Measurements from ENCODE around the gene TMEM123. TPM values are rescaled to one million over a fixed set of nuclear protein-coding genes. Genes with fewer than 3 reads are reported as not detected.

TMEM123 gene
- total and polyA plus RNA-seq, 2 donors (not counting 1 experiment from before 2014, with no cell fraction given) = 36.7 to 422 TPM

GRCh38 chr11:102467853-102468580, 15.5 kb upstream of the TMEM123 start:
- CTCF ChIA-PET = no interaction called here
- Mint-ChIP-seq H3K4me1 (peaks cover 63% of the 10 kb centered on the region), H3K27ac (no peak overlapping the region), H3K4me3 (no peak overlapping the region), H3K27me3 (peaks cover 3% of the 10 kb centered on the region), H3K9me3 (ENCODE audit: insufficient read depth) (no peaks in the 10 kb centered on the region)
- H3K27me3 ChIP-seq (replicated peaks in 1 of 4; ENCODE audit: control extremely low read depth in 1 of 4, control insufficient read depth in 3 of 4, insufficient read depth in 4 of 4, low read length in 3 of 4) = no peaks in the 10 kb centered on the region
- H3K79me2 ChIP-seq (ENCODE audit: control insufficient read depth, insufficient read depth, low read length) = no peaks in the 10 kb centered on the region
- H3K36me3 ChIP-seq (replicated peaks in 1 of 2; ENCODE audit: control extremely low read depth in 1 of 2, control insufficient read depth in 1 of 2, extremely low read depth in 1 of 2, insufficient read depth in 2 of 2, low read length in 1 of 2) = no peaks in the 10 kb centered on the region
- H3K27ac ChIP-seq (ENCODE audit: low read length in 2 of 2) = no peak overlapping the region
- WGBS (ENCODE audit: insufficient coverage) = 93% methylated on average over 5 of the region's 6 CpGs
- POLR2A ChIA-PET = interaction anchor here (1.9 kb wide), 1 partner anchor 16 kb away, joined by 4 read pairs; no protein-coding TSS in a partner anchor
- no peaks in the 10 kb centered on the region for H4K20me1 ChIP-seq (ENCODE audit: control insufficient read depth, insufficient read depth, low read length, poor library complexity, severe bottlenecking)
- peaks cover 29 to 42% of the 10 kb centered on the region in 2 donors for H3K4me1 ChIP-seq (ENCODE audit: control insufficient read depth in 2 of 2, insufficient read depth in 2 of 2, low read length in 2 of 2)
- no peak for TF ChIP-seq CTCF (IDR thresholded peaks at IDR 0.05)
- no peak for TF ChIP-seq EZH2 (IDR thresholded peaks at IDR 0.05; ENCODE audit: borderline replicate concordance, insufficient read depth, low read depth, low read length, poor library complexity, severe bottlenecking)
- intact Hi-C loops (cut with micrococcal nuclease) = no loop called here
- no peak overlapping the region for H2AFZ ChIP-seq (ENCODE audit: insufficient read depth, low read depth, low read length, poor library complexity, severe bottlenecking)
- H3K9ac ChIP-seq (ENCODE audit: low read length) = no peak overlapping the region
- peaks cover 0 to 4% (median 0%) of the 10 kb centered on the region in 3 donors for H3K9me3 ChIP-seq (ENCODE audit: control extremely low read depth in 1 of 3, control insufficient read depth in 2 of 3, insufficient read depth in 1 of 3, low read length in 2 of 3)
- DNase-seq (no peak), ATAC-seq (ENCODE audit: low read depth) (no peak)
- no peak overlapping the region for H3K4me3 ChIP-seq (ENCODE audit: control extremely low read depth in 1 of 5, extremely low read depth in 1 of 5, insufficient read depth in 1 of 5, low read depth in 2 of 5, low read length in 4 of 5)
- no peak overlapping the region for H3K4me2 ChIP-seq (replicated peaks; ENCODE audit: low read depth, low read length, poor library complexity, severe bottlenecking)

DNA sequence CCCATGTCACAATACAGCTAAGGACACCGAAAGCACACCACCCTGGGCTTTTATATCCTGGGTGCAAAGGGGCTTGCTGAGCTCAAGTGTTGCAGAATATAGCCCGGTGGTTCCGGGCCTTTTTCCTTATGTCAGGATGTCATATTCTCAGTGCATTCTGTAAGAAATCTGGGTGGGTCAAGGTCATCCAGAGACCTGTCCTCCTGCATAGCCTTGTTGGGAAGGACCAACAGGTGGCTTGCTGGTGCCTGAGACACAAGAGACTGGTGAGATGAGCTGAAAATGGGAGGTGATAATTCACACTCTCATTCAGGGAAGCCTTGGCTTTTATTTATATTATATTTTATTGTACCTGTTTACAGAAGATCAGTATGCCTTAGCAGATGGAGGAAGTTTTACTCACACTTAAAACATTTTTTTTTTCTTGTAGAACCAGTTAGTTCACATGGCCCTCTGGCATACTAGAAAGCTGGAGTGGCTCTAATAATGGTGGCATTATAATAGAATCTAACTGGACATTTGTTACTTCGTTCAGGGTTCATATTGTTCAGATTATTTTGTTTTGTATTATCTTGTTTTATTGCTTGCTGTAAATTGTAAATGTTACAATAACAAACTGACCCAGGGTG, 14.6 kb upstream of the TMEM123 start:
- Mint-ChIP-seq H3K9me3 (ENCODE audit: insufficient read depth) (no peaks in the 10 kb centered on the region), H3K4me3 (no peak overlapping the region), H3K4me1 (peaks cover 58% of the 10 kb centered on the region), H3K27ac (no peak overlapping the region), H3K27me3 (no peaks in the 10 kb centered on the region)
- Histone ChIP-seq H3K36me3 (replicated peaks in 1 of 2; ENCODE audit: control extremely low read depth in 1 of 2, control insufficient read depth in 1 of 2, extremely low read depth in 1 of 2, insufficient read depth in 2 of 2, low read length in 1 of 2) (no peaks in the 10 kb centered on the region), H3K27ac (ENCODE audit: low read length in 2 of 2) (no peak overlapping the region), H3K9ac (ENCODE audit: low read length) (no peak overlapping the region), H3K4me2 (replicated peaks; ENCODE audit: low read depth, low read length, poor library complexity, severe bottlenecking) (no peak overlapping the region), H2AFZ (ENCODE audit: insufficient read depth, low read depth, low read length, poor library complexity, severe bottlenecking) (no peak overlapping the region), H3K4me1 (ENCODE audit: control insufficient read depth in 2 of 2, insufficient read depth in 2 of 2, low read length in 2 of 2) (peaks cover 29 to 42% of the 10 kb centered on the region in 2 donors), H3K9me3 (ENCODE audit: control extremely low read depth in 1 of 3, control insufficient read depth in 2 of 3, insufficient read depth in 1 of 3, low read length in 2 of 3) (peaks cover 0 to 4% (median 0%) of the 10 kb centered on the region in 3 donors), H4K20me1 (ENCODE audit: control insufficient read depth, insufficient read depth, low read length, poor library complexity, severe bottlenecking) (no peaks in the 10 kb centered on the region), H3K4me3 (ENCODE audit: control extremely low read depth in 1 of 5, extremely low read depth in 1 of 5, insufficient read depth in 1 of 5, low read depth in 2 of 5, low read length in 4 of 5) (no peak overlapping the region), H3K79me2 (ENCODE audit: control insufficient read depth, insufficient read depth, low read length) (no peaks in the 10 kb centered on the region), H3K27me3 (replicated peaks in 1 of 4; ENCODE audit: control extremely low read depth in 1 of 4, control insufficient read depth in 3 of 4, insufficient read depth in 4 of 4, low read length in 3 of 4) (no peaks in the 10 kb centered on the region)
- ATAC-seq (ENCODE audit: low read depth) (no peak), DNase-seq (no peak)
- intact Hi-C loops (cut with micrococcal nuclease) = no loop called here
- ChIA-PET POLR2A (interaction anchor here (1.9 kb wide), 1 partner anchor 15 kb away, joined by 4 read pairs; no protein-coding TSS in a partner anchor), CTCF (interaction anchor here (1.0 to 1.5 kb wide), 3 partner anchors 9 to 29 kb away, joined by 3 to 4 read pairs (median 3); no protein-coding TSS in a partner anchor)
- WGBS (ENCODE audit: insufficient coverage) = 100% methylated on average over 3 of the region's 4 CpGs
- TF ChIP-seq CTCF (IDR thresholded peaks at IDR 0.05) = no peak

All from B cell (primary cell).